ENCODE data around the gene SDS. TPM values are rescaled to one million over a fixed set of nuclear protein-coding genes. Genes with fewer than 3 reads are reported as not detected.
"Not testable (repeated sequence)": the region's sequence is repeated elsewhere in the genome, so short reads cannot be mapped to it uniquely, and the experiment has no call there.

Gene SDS
- total and polyA plus RNA-seq, 2 donors (not counting 3 experiments of a cell fraction or from before 2014, with no cell fraction given): not detected

DNA sequence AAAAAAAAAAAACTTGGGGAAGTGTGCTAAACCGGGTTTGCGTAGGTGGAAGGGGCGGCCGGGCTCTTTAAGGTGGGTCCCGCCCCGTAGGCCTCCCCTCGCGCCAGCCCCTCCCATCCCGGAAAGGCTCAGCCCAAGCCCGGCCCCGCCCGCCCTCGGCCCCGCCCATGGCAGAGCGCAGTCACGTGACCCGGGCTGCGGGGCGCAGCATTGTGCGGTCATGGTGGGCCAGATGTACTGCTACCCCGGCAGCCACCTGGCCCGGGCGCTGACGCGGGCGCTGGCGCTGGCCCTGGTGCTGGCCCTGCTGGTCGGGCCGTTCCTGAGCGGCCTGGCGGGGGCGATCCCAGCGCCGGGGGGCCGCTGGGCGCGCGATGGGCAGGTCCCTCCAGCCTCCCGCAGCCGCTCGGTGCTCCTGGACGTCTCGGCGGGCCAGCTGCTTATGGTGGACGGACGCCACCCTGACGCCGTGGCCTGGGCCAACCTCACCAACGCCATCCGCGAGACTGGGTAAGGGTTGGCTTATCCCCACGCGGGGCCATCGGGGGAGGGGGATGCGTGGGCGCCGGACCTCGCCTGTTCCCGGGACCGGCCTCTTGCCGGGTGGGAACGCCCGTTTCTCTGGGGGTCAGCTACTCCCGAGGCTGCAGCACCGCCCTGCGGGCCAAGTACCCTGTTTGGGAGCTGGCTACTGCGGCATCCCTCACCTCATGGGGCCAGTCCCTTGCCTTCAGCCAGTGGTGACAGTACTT is 45.1 kb downstream of the SDS start, which contains the start of gene PLBD2:
Gene PLBD2, plus strand, starts transcription at position 207 of the 752 bp plus-strand sequence. Its CDS starts 14 bp downstream, at position 221.
- H3K9me1 ChIP-seq (replicated peaks; ENCODE audit: control insufficient read depth, extremely low read depth, insufficient read depth, low read length): no peaks in the 10 kb centered on the region
- peak within 1 kb of the TSS; percentile 87 for H2AFZ ChIP-seq (ENCODE audit: low read depth, low read length)
- peak within 1 kb of the TSS; percentile 35 to 62 (median 57) for H3K4me3 ChIP-seq (replicated peaks in 1 of 3; ENCODE audit: insufficient read depth in 1 of 3, low read depth in 1 of 3, low read length in 3 of 3)
- no peaks in the 10 kb centered on the region for H3K27me3 ChIP-seq (ENCODE audit: control insufficient read depth in 2 of 2, insufficient read depth in 2 of 2, low read length in 2 of 2)
- peak within 1 kb of the TSS; percentile 62 for H3K9ac ChIP-seq (replicated peaks; ENCODE audit: extremely low read depth, insufficient read depth, low read length)
- no peaks in the 10 kb centered on the region for H3K9me3 ChIP-seq (replicated peaks; ENCODE audit: control insufficient read depth, insufficient read depth, low read length)
- TF ChIP-seq GATA2 (IDR thresholded peaks at IDR 0.05; ENCODE audit: insufficient read depth, insufficient read length, low read depth, low read length) (no peak), FOS (IDR thresholded peaks at IDR 0.05; ENCODE audit: borderline replicate concordance, insufficient read depth, low read length) (peak; percentile 21), POLR2A (IDR thresholded peaks at IDR 0.05; ENCODE audit: low read depth, low read length) (peak; percentile 70), POLR2AphosphoS5 (IDR thresholded peaks at IDR 0.05; ENCODE audit: insufficient read depth, low read depth, low read length) (peak; percentile 92)
- TF ChIP-seq, protein P1, sequence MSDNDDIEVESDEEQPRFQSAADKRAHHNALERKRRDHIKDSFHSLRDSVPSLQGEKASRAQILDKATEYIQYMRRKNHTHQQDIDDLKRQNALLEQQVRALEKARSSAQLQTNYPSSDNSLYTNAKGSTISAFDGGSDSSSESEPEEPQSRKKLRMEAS (IDR thresholded peaks at IDR 0.05; ENCODE audit: insufficient read depth, insufficient read length): peak; percentile 78
- TF ChIP-seq, protein P2, sequence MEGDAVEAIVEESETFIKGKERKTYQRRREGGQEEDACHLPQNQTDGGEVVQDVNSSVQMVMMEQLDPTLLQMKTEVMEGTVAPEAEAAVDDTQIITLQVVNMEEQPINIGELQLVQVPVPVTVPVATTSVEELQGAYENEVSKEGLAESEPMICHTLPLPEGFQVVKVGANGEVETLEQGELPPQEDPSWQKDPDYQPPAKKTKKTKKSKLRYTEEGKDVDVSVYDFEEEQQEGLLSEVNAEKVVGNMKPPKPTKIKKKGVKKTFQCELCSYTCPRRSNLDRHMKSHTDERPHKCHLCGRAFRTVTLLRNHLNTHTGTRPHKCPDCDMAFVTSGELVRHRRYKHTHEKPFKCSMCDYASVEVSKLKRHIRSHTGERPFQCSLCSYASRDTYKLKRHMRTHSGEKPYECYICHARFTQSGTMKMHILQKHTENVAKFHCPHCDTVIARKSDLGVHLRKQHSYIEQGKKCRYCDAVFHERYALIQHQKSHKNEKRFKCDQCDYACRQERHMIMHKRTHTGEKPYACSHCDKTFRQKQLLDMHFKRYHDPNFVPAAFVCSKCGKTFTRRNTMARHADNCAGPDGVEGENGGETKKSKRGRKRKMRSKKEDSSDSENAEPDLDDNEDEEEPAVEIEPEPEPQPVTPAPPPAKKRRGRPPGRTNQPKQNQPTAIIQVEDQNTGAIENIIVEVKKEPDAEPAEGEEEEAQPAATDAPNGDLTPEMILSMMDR (IDR thresholded peaks at IDR 0.05; ENCODE audit: extremely low read depth in 1 of 2, insufficient read depth in 1 of 2, low read depth in 1 of 2, low read length in 2 of 2): no peak
- DNase-seq (ENCODE audit: low read depth, low spot score) (peak; percentile 95), FAIRE-seq (peak; percentile 92)
- peaks cover 6% of the 10 kb centered on the region for H3K4me1 ChIP-seq (ENCODE audit: control insufficient read depth, extremely low read depth, insufficient read depth, low read length)
- H3K27ac ChIP-seq (ENCODE audit: insufficient read depth, low read depth, low read length): peak within 1 kb of the TSS; percentile 20
- intact Hi-C loops (cut with micrococcal nuclease) (loop anchor here (1.0 kb wide), 6 partner anchors 23 to 173 kb away; partner anchors contain the start of genes DDX54, RITA1, SDSL and SLC8B1), dilution Hi-C loops (cut with MboI; ENCODE audit: extremely low pct_ligation_motif_present, low sequenced_read_pairs) (no loop called here)
- H3K79me2 ChIP-seq (ENCODE audit: control insufficient read depth, insufficient read depth, low read length): peaks cover 9% of the 10 kb centered on the region
- no TSS peak for BruUV-seq (replicated peaks)
- no peaks in the 10 kb centered on the region for H4K20me1 ChIP-seq (replicated peaks; ENCODE audit: control insufficient read depth, extremely low read depth, insufficient read depth, low read length)
- POLR2A ChIA-PET: interaction anchor here (0.6 kb wide), 1 partner anchor 32 kb away, joined by 3 read pairs; no protein-coding TSS in a partner anchor
- H3K36me3 ChIP-seq (ENCODE audit: control insufficient read depth in 2 of 2, extremely low read depth in 1 of 2, insufficient read depth in 2 of 2, low read length in 2 of 2): no peaks in the 10 kb centered on the region
- H3K4me2 ChIP-seq (ENCODE audit: insufficient read depth, low read length): peak within 1 kb of the TSS; percentile 79
- CTCF ChIA-PET: interaction anchor here (0.7 to 1.5 kb wide), 6 partner anchors 11 to 164 kb away, joined by 3 to 6 read pairs (median 4); partner anchors contain the start of gene SLC8B1

DNA sequence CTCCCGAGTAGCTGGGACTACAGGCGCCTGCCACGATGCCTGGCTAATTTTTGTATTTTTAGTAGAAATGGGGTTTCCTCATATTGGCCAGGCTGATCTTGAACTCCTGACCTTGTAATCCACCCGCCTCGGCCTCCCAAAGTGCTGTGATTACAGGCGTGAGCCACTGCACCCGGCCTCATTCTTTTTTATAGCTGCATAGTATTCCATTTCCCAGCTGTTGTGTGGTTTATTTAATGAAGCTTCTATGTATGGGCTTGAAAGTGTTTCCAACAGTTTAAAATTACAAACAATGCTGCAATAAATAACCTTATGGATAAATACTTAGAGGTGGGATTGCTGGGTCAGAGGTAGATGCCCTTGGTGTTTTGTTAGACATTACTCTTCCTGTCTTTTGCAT is 49.5 kb downstream of the SDS start:
- BruUV-seq (replicated peaks); H3K79me2 ChIP-seq (ENCODE audit: control insufficient read depth, insufficient read depth, low read length); intact Hi-C loops (cut with micrococcal nuclease); H3K9ac ChIP-seq (replicated peaks; ENCODE audit: extremely low read depth, insufficient read depth, low read length); H3K9me3 ChIP-seq (replicated peaks; ENCODE audit: control insufficient read depth, insufficient read depth, low read length); FAIRE-seq; H3K9me1 ChIP-seq (replicated peaks; ENCODE audit: control insufficient read depth, extremely low read depth, insufficient read depth, low read length); POLR2A ChIA-PET; H3K4me1 ChIP-seq (ENCODE audit: control insufficient read depth, extremely low read depth, insufficient read depth, low read length); DNase-seq (ENCODE audit: low read depth, low spot score); H3K4me3 ChIP-seq (replicated peaks in 1 of 3; ENCODE audit: insufficient read depth in 1 of 3, low read depth in 1 of 3, low read length in 3 of 3); H4K20me1 ChIP-seq (replicated peaks; ENCODE audit: control insufficient read depth, extremely low read depth, insufficient read depth, low read length); CTCF ChIA-PET; H3K36me3 ChIP-seq (ENCODE audit: control insufficient read depth in 2 of 2, extremely low read depth in 1 of 2, insufficient read depth in 2 of 2, low read length in 2 of 2); H2AFZ ChIP-seq (ENCODE audit: low read depth, low read length); H3K27ac ChIP-seq (ENCODE audit: insufficient read depth, low read depth, low read length); H3K27me3 ChIP-seq (ENCODE audit: control insufficient read depth in 2 of 2, insufficient read depth in 2 of 2, low read length in 2 of 2); dilution Hi-C loops (cut with MboI; ENCODE audit: extremely low pct_ligation_motif_present, low sequenced_read_pairs); H3K4me2 ChIP-seq (ENCODE audit: insufficient read depth, low read length): not testable (repeated sequence)
